CMK (cell line): Measurements from ENCODE around the gene FAM186B.
"Not testable (repeated sequence)": the region's sequence is repeated elsewhere in the genome, so short reads cannot be mapped to it uniquely, and the experiment has no call there.

Experiments
- DNase-seq: peaks from one replicate; pipeline ENCODE4 v3.0.0-alpha.2; 2010; ENCODE audit warnings: low read depth

The FAM186B gene

GRCh38 chr12:49605539-49605938, at the start of gene FAM186B:
TSS of gene FAM186B (minus strand) at chr12:49605639. CDS start at chr12:49605477, 162 bp downstream.
- not testable (repeated sequence) for DNase-seq

GRCh38 chr12:49654715-49655114, 49.3 kb upstream of the FAM186B start:
- no peak for DNase-seq

GRCh38 chr12:49652921-49653520, 47.6 kb upstream of the FAM186B start:
- no peak for DNase-seq

- DNase-seq = no peak
These were observed 46.4 kb upstream of the FAM186B start for GRCh38 chr12:49651855-49652254.

- DNase-seq = no peak
These were observed 44.5 kb upstream of the FAM186B start for GRCh38 chr12:49649892-49650291.

- no peak for DNase-seq
These were observed 44.0 kb upstream of the FAM186B start for GRCh38 chr12:49649445-49649844.

- DNase-seq = no peak
These were observed 43.2 kb upstream of the FAM186B start for GRCh38 chr12:49648712-49649003.

- DNase-seq = no peak
These were observed 42.6 kb upstream of the FAM186B start for GRCh38 chr12:49647827-49648711.

GRCh38 chr12:49646871-49647654, 41.6 kb upstream of the FAM186B start:
- DNase-seq = no peak

- no peak for DNase-seq
These were observed 40.9 kb upstream of the FAM186B start for GRCh38 chr12:49646331-49646830.

- DNase-seq = no peak
These were observed 40.0 kb upstream of the FAM186B start for GRCh38 chr12:49645146-49646039.

GRCh38 chr12:49644620-49644994, 39.2 kb upstream of the FAM186B start:
- peak; percentile 73 for DNase-seq

GRCh38 chr12:49643961-49644619, 38.7 kb upstream of the FAM186B start:
- DNase-seq = no peak

GRCh38 chr12:49643135-49643534, 37.7 kb upstream of the FAM186B start:
- no peak for DNase-seq

- no peak for DNase-seq
These were observed 36.9 kb upstream of the FAM186B start for GRCh38 chr12:49642370-49642802.

GRCh38 chr12:49641748-49642369, 36.4 kb upstream of the FAM186B start:
- DNase-seq = no peak

- peak; percentile 38 for DNase-seq
These were observed 31.7 kb upstream of the FAM186B start for GRCh38 chr12:49636979-49637755.

- DNase-seq = no peak
These were observed 31.1 kb upstream of the FAM186B start for GRCh38 chr12:49636574-49636973.

- no peak for DNase-seq
These were observed 30.2 kb upstream of the FAM186B start for GRCh38 chr12:49635656-49636055.

- no peak for DNase-seq
These were observed 29.6 kb upstream of the FAM186B start for GRCh38 chr12:49635036-49635435.
